OCI-LY3 (cell line): ENCODE data around the gene DNPEP.
A peak's percentile ranks its signal among the peaks of the same experiment; 100 is the strongest.

Experiments
- H2AFZ ChIP-seq: fragments of 200-600, 300-600 bp; shearing (Covaris generic); 2 replicates; pipeline ENCODE4 v1.6.0; 2014; ENCODE audit warnings: antibody characterized with exemption, low read depth, low read length
- H3K27ac ChIP-seq: fragments of 200-600, 300-600 bp; sonication (generic); 2 replicates; pipeline ENCODE4 v1.5.1; 2014; ENCODE audit warnings: mild to moderate bottlenecking, low read length, moderate library complexity, mixed read lengths
- H3K27me3 ChIP-seq: fragments of 200-600, 300-600 bp; sonication (generic); 2 replicates; pipeline ENCODE4 v1.6.1; 2014; ENCODE audit warnings: low read depth, low read length, mixed read lengths
- H3K36me3 ChIP-seq: fragments of 200-600, 300-600 bp; sonication (generic); replicated peaks from 2 replicates; pipeline ENCODE3; 2014; ENCODE audit warnings: low read depth, low read length, mixed read lengths
- H3K4me1 ChIP-seq: fragments of 300-600, 200-600 bp; sonication (generic); 2 replicates; pipeline ENCODE4 v1.6.1; 2014; ENCODE audit warnings: low read length, mixed read lengths
- H3K4me2 ChIP-seq: fragments of 200-600, 300-600 bp; sonication (generic); 2 replicates; pipeline ENCODE4 v1.6.1; 2014; ENCODE audit warnings: low read length, mixed read lengths
- H3K4me3 ChIP-seq: fragments of 300-600, 200-600 bp; sonication (generic); 2 replicates; pipeline ENCODE4 v1.5.1; 2014; ENCODE audit warnings: antibody characterized with exemption, mild to moderate bottlenecking, low read length, moderate library complexity
- H3K79me2 ChIP-seq: fragments of 300-600, 200-600 bp; shearing (Covaris generic); 2 replicates; pipeline ENCODE4 v1.6.1; 2014; ENCODE audit warnings: mild to moderate bottlenecking, low read length, mixed read lengths
- H3K9ac ChIP-seq: fragments of 300-600, 200-600 bp; shearing (Covaris generic); 2 replicates; pipeline ENCODE4 v1.6.0; 2014; ENCODE audit warnings: mild to moderate bottlenecking, low read length, moderate library complexity
- H3K9me3 ChIP-seq: fragments of 200-600, 300-600 bp; shearing (Covaris generic); 2 replicates; pipeline ENCODE4 v1.6.1; 2014; ENCODE audit warnings: low read length, mixed read lengths; ENCODE audit not compliant: insufficient read depth
- H4K20me1 ChIP-seq: fragments of 200-600, 300-600 bp; sonication (generic); 2 replicates; pipeline ENCODE4 v1.6.1; 2016; ENCODE audit warnings: low read length, mixed read lengths; ENCODE audit not compliant: insufficient read depth
- CTCF ChIP-seq: fragments of 200-600, 300-600 bp; sonication (generic); IDR thresholded peaks from 2 replicates; pipeline ENCODE4 v1.5.1; 2014; ENCODE audit warnings: antibody characterized with exemption, low read length, low read depth
- EZH2phosphoT487 ChIP-seq: fragments of 200-600 bp; shearing (Covaris generic); IDR thresholded peaks from 2 replicates; pipeline ENCODE4 v1.6.1; 2018; ENCODE audit warnings: antibody characterized with exemption, mixed run types, low read depth

The DNPEP gene

GRCh38 chr2:219354582-219354981 lies 33.1 kb downstream of the DNPEP start:
- Histone ChIP-seq H3K79me2 (no peaks in the 10 kb centered on the region), H3K27me3 (peaks cover 16% of the 10 kb centered on the region; the same call in 1 of the 2 replicates), H3K27ac (no peak overlapping the region), H3K4me1 (peaks cover 11% of the 10 kb centered on the region; the same call in 1 of the 2 replicates), H3K36me3 (no peaks in the 10 kb centered on the region), H4K20me1 (no peaks in the 10 kb centered on the region), H3K9me3 (no peaks in the 10 kb centered on the region), H3K4me3 (no peak overlapping the region), H2AFZ (no peak overlapping the region), H3K4me2 (no peak overlapping the region), H3K9ac (no peak overlapping the region)
- TF ChIP-seq CTCF (no peak), EZH2phosphoT487 (no peak)

GRCh38 chr2:219353129-219353528 lies 34.6 kb downstream of the DNPEP start:
- Histone ChIP-seq H3K4me3 (no peak overlapping the region), H3K36me3 (no peaks in the 10 kb centered on the region), H3K27ac (no peak overlapping the region), H2AFZ (no peak overlapping the region), H3K9ac (no peak overlapping the region), H3K4me2 (no peak overlapping the region), H3K4me1 (peaks cover 11% of the 10 kb centered on the region; the same call in 1 of the 2 replicates), H3K9me3 (no peaks in the 10 kb centered on the region), H4K20me1 (no peaks in the 10 kb centered on the region), H3K27me3 (peaks cover 19% of the 10 kb centered on the region; the same call in 1 of the 2 replicates), H3K79me2 (no peaks in the 10 kb centered on the region)
- no peak for TF ChIP-seq CTCF
- no peak for TF ChIP-seq EZH2phosphoT487

GRCh38 chr2:219352448-219353023 lies 35.2 kb downstream of the DNPEP start:
- H3K36me3 ChIP-seq = no peaks in the 10 kb centered on the region
- H3K4me2 ChIP-seq = peak overlapping the region; percentile 36; the same call in 1 of the 2 replicates
- peaks cover 19% of the 10 kb centered on the region; the same call in 1 of the 2 replicates for H3K27me3 ChIP-seq
- no peak overlapping the region for H3K27ac ChIP-seq
- TF ChIP-seq CTCF = peak; percentile 74
- no peak for TF ChIP-seq EZH2phosphoT487
- no peak overlapping the region for H2AFZ ChIP-seq
- no peaks in the 10 kb centered on the region for H3K79me2 ChIP-seq
- H3K9me3 ChIP-seq = no peaks in the 10 kb centered on the region
- H3K9ac ChIP-seq = no peak overlapping the region
- no peak overlapping the region for H3K4me3 ChIP-seq
- no peaks in the 10 kb centered on the region for H4K20me1 ChIP-seq
- peaks cover 11% of the 10 kb centered on the region; the same call in 1 of the 2 replicates for H3K4me1 ChIP-seq

- Histone ChIP-seq H3K9me3 (no peaks in the 10 kb centered on the region), H3K4me1 (peaks cover 11% of the 10 kb centered on the region; the same call in 1 of the 2 replicates), H3K79me2 (no peaks in the 10 kb centered on the region), H3K9ac (no peak overlapping the region), H3K4me3 (no peak overlapping the region), H2AFZ (no peak overlapping the region), H4K20me1 (no peaks in the 10 kb centered on the region), H3K36me3 (no peaks in the 10 kb centered on the region), H3K4me2 (no peak overlapping the region), H3K27me3 (peaks cover 19% of the 10 kb centered on the region; the same call in 1 of the 2 replicates), H3K27ac (no peak overlapping the region)
- TF ChIP-seq CTCF = no peak
- no peak for TF ChIP-seq EZH2phosphoT487
These were observed 36.9 kb downstream of the DNPEP start for GRCh38 chr2:219350710-219351221.
